Peyer's patch (tissue), 4 donors: Measurements from ENCODE around the gene KCNK18. TPM values are rescaled to one million over a fixed set of nuclear protein-coding genes. Genes with fewer than 3 reads are reported as not detected.

Experiments used
- DNase-seq, 3 donors: peaks; one replicate each; pipeline ENCODE4 v3.0.0-alpha.2; 2017 to 2019
- H3K27ac ChIP-seq, 4 donors: fragments of 200-600 bp; sonication (generic); one replicate each; pipeline ENCODE4 v1.5.1; 2016 to 2019
- H3K27me3 ChIP-seq, 2 donors: fragments of 200-600 bp; sonication (generic); one replicate each; pipeline ENCODE4 v1.5.1; 2019
- H3K36me3 ChIP-seq, 3 donors: fragments of 200-600 bp; sonication (generic); one replicate each; pipeline ENCODE4 v1.5.1; 2016 to 2019
- H3K4me1 ChIP-seq, 4 donors: fragments of 200-600 bp; sonication (generic); one replicate each; pipeline ENCODE4 v1.5.1; 2016 to 2019
- H3K4me3 ChIP-seq, 4 donors: fragments of 200-600 bp; sonication (generic); 1 replicate in 3 of 4; 2 replicates in 1 of 4; pipeline ENCODE4 v1.5.1; 2016 to 2019; ENCODE audit warnings: mild to moderate bottlenecking in 1 of 4
- H3K9me3 ChIP-seq, 4 donors: fragments of 200-600 bp; sonication (generic); one replicate each; pipeline ENCODE4 v1.5.1; 2016 to 2019; ENCODE audit warnings: mild to moderate bottlenecking in 1 of 4
- CTCF ChIP-seq, 6 experiments: fragments of 450-650 bp in 4 of 6; fragments of 200-600 bp in 2 of 6; sonication (generic) in 1 of 6; IDR thresholded peaks; one replicate each; pipeline ENCODE4 v1.5.1; 2017 to 2019; ENCODE audit warnings: antibody characterized with exemption in 6 of 6, mild to moderate bottlenecking in 3 of 6, moderate library complexity in 1 of 6
- POLR2A ChIP-seq, 2 donors: fragments of 450-650 bp; IDR thresholded peaks; one replicate each; pipeline ENCODE4 v1.5.1; 2017; ENCODE audit warnings: antibody characterized with exemption in 2 of 2, mild to moderate bottlenecking in 2 of 2, moderate library complexity in 2 of 2
- total RNA-seq, 4 donors: library from RNA; depleted of rRNA; stranded (reverse); fragments of >200 nt; gene quantifications; one replicate each; pipeline ENCODE4 v1.1.0, GENCODE V29; 2016

Gene KCNK18
- total RNA-seq, 4 donors from 2014 or later = not detected

- H3K9me3 ChIP-seq = no peaks in the 10 kb centered on the region
- no peaks in the 10 kb centered on the region for H3K4me1 ChIP-seq
- no peak for DNase-seq
- no peaks in the 10 kb centered on the region for H3K36me3 ChIP-seq
- no peak for TF ChIP-seq POLR2A (IDR thresholded peaks at IDR 0.05)
- TF ChIP-seq CTCF (IDR thresholded peaks at IDR 0.05) = no peak
- H3K4me3 ChIP-seq = no peak overlapping the region
- no peak overlapping the region for H3K27ac ChIP-seq
- no peaks in the 10 kb centered on the region for H3K27me3 ChIP-seq
These were observed 10.3 kb upstream of the KCNK18 start for GRCh38 chr10:117186832-117187615.

- TF ChIP-seq CTCF (IDR thresholded peaks at IDR 0.05) (no peak), POLR2A (IDR thresholded peaks at IDR 0.05) (no peak)
- no peak overlapping the region for H3K27ac ChIP-seq
- no peak overlapping the region for H3K4me3 ChIP-seq
- no peaks in the 10 kb centered on the region for H3K4me1 ChIP-seq
- H3K36me3 ChIP-seq = no peaks in the 10 kb centered on the region
- H3K27me3 ChIP-seq = no peaks in the 10 kb centered on the region
- H3K9me3 ChIP-seq = no peaks in the 10 kb centered on the region
- DNase-seq = no peak
These were observed 8.9 kb upstream of the KCNK18 start for GRCh38 chr10:117188371-117188770.

- TF ChIP-seq CTCF (IDR thresholded peaks at IDR 0.05) (no peak), POLR2A (IDR thresholded peaks at IDR 0.05) (no peak)
- H3K4me1 ChIP-seq = no peaks in the 10 kb centered on the region
- H3K4me3 ChIP-seq = no peak overlapping the region
- H3K9me3 ChIP-seq = no peaks in the 10 kb centered on the region
- DNase-seq = no peak
- H3K36me3 ChIP-seq = no peaks in the 10 kb centered on the region
- H3K27me3 ChIP-seq = no peaks in the 10 kb centered on the region
- no peak overlapping the region for H3K27ac ChIP-seq
These were observed 7.7 kb upstream of the KCNK18 start for GRCh38 chr10:117189557-117189956.

- no peak overlapping the region for H3K27ac ChIP-seq
- H3K4me1 ChIP-seq = no peaks in the 10 kb centered on the region
- TF ChIP-seq POLR2A (IDR thresholded peaks at IDR 0.05) (no peak), CTCF (IDR thresholded peaks at IDR 0.05) (no peak)
- no peak overlapping the region for H3K4me3 ChIP-seq
- H3K36me3 ChIP-seq = no peaks in the 10 kb centered on the region
- H3K9me3 ChIP-seq = no peaks in the 10 kb centered on the region
- H3K27me3 ChIP-seq = no peaks in the 10 kb centered on the region
- no peak for DNase-seq
These were observed 799 bp downstream of the KCNK18 start for GRCh38 chr10:117198088-117198487.

- Histone ChIP-seq H3K36me3 (no peaks in the 10 kb centered on the region), H3K27ac (no peak overlapping the region), H3K27me3 (no peaks in the 10 kb centered on the region), H3K9me3 (no peaks in the 10 kb centered on the region), H3K4me1 (no peaks in the 10 kb centered on the region), H3K4me3 (no peak overlapping the region)
- DNase-seq = no peak
- TF ChIP-seq CTCF (IDR thresholded peaks at IDR 0.05) (no peak), POLR2A (IDR thresholded peaks at IDR 0.05) (no peak)
These were observed 4.5 kb downstream of the KCNK18 start for GRCh38 chr10:117201826-117202225.
